ENCODE results near the gene SMARCAD1.
A peak's percentile ranks its signal among the peaks of the same experiment; 100 is the strongest.

The SMARCAD1 gene
- 45.7 to 134 (median 90.2) reads per million in 9 experiments for total RNA-seq

GRCh38 chr4:94207469-94208224 lies at the start of gene SMARCAD1:
Gene SMARCAD1 (plus strand): TSS chr4:94207865. CDS start chr4:94208395, 530 bp downstream.
- Mint-ChIP-seq H3K27ac (peak within 1 kb of the TSS; percentile 97 to 99), H3K4me1 (ENCODE audit: low read depth in 2 of 2) (peaks cover 14 to 28% of the 10 kb centered on the region in 2 donors), H3K36me3 (ENCODE audit: insufficient read depth) (peaks cover 42% of the 10 kb centered on the region), H3K9me3 (no peaks in the 10 kb centered on the region), H3K27me3 (peaks cover 7 to 8% of the 10 kb centered on the region in 2 donors), H3K4me3 (peak within 1 kb of the TSS; percentile 89 to 97)
- DNase-seq (peak; percentile 86 to 89 (median 86)), ATAC-seq (replicated peaks) (peak; percentile 84)

- H3K36me3 Mint-ChIP-seq (ENCODE audit: insufficient read depth): no peaks in the 10 kb centered on the region
- H3K27me3 Mint-ChIP-seq: no peaks in the 10 kb centered on the region
- no peaks in the 10 kb centered on the region for H3K4me1 Mint-ChIP-seq (ENCODE audit: low read depth in 2 of 2)
- H3K9me3 Mint-ChIP-seq: no peaks in the 10 kb centered on the region
- H3K27ac Mint-ChIP-seq: no peak overlapping the region
- ATAC-seq (replicated peaks) (no peak), DNase-seq (no peak)
- H3K4me3 Mint-ChIP-seq: no peak overlapping the region
Measured at GRCh38 chr4:94158883-94159282, 48.8 kb upstream of the SMARCAD1 start.

DNA sequence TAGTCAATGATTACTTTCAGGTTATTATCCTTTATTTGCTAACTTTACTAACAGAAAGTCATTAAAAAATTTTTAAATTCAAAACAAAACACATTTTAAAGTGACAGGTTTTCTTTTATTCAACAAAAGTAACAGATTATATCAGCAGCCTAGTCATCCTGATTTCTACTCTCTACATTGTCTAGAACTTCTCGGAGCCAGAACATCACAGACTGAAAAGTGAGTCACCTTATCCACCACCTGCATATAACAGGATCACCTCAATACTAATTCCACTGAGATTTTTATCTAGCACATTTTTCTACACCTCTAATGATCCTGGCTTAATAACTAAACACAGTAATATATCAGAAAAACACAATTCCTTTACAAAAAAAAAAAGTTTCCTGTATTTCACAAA lies 47.9 kb upstream of the SMARCAD1 start:
- no peaks in the 10 kb centered on the region for H3K4me1 Mint-ChIP-seq (ENCODE audit: low read depth in 2 of 2)
- no peaks in the 10 kb centered on the region for H3K36me3 Mint-ChIP-seq (ENCODE audit: insufficient read depth)
- DNase-seq: no peak
- H3K9me3 Mint-ChIP-seq: no peaks in the 10 kb centered on the region
- no peak overlapping the region for H3K27ac Mint-ChIP-seq
- no peak for ATAC-seq (replicated peaks)
- H3K4me3 Mint-ChIP-seq: no peak overlapping the region
- no peaks in the 10 kb centered on the region for H3K27me3 Mint-ChIP-seq

DNA sequence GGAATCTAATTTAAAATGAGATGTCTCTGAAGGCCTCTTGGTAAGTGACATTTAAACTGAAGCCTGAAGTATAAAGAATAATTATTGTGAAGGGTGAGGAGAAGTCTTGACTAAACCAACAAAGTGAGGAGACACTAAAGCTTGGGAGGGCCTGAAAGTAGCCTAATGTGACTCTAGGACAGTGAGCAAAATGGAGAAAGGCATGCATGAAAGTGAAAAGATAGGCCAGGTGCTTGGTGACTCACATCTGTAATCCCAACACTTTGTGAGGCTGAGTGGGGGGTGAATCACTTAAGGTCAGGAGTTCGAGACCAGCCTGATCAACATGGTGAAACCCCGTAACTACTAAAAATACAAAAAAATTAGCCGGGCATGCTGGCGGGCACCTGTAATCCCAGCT lies 46.9 kb upstream of the SMARCAD1 start:
- no peaks in the 10 kb centered on the region for H3K9me3 Mint-ChIP-seq

DNA sequence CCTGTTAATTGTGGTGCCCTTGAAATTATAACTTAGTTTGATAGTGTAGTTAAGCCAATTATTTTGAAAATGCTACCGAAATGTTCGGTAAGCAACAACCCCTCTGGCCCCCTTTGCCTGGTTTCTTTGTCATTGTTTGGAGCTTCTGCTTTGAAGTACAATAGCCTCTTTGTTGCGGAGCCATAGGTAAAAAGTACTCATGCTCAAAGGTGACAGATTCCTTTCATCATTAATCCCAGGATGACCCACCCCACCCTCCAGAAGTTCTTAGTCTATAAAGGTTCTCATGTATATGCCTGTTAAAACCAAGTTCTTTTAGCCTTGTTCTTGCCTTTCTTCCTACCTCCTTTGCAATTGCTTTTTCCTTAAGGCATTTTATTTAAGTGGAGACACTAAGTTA lies 42.4 kb upstream of the SMARCAD1 start:
- Mint-ChIP-seq H3K9me3 (no peaks in the 10 kb centered on the region), H3K4me3 (no peak overlapping the region), H3K27me3 (no peaks in the 10 kb centered on the region), H3K4me1 (ENCODE audit: low read depth in 2 of 2) (no peaks in the 10 kb centered on the region), H3K27ac (no peak overlapping the region), H3K36me3 (ENCODE audit: insufficient read depth) (no peaks in the 10 kb centered on the region)
- ATAC-seq (replicated peaks) (no peak), DNase-seq (no peak)

More for the DNA sequence above, 46.9 kb upstream of the SMARCAD1 start:
- no peak overlapping the region for H3K27ac Mint-ChIP-seq
- H3K4me1 Mint-ChIP-seq (ENCODE audit: low read depth in 2 of 2): no peaks in the 10 kb centered on the region
- DNase-seq: no peak
- no peak for ATAC-seq (replicated peaks)
- no peak overlapping the region for H3K4me3 Mint-ChIP-seq
- no peaks in the 10 kb centered on the region for H3K36me3 Mint-ChIP-seq (ENCODE audit: insufficient read depth)
- H3K27me3 Mint-ChIP-seq: no peaks in the 10 kb centered on the region

DNA sequence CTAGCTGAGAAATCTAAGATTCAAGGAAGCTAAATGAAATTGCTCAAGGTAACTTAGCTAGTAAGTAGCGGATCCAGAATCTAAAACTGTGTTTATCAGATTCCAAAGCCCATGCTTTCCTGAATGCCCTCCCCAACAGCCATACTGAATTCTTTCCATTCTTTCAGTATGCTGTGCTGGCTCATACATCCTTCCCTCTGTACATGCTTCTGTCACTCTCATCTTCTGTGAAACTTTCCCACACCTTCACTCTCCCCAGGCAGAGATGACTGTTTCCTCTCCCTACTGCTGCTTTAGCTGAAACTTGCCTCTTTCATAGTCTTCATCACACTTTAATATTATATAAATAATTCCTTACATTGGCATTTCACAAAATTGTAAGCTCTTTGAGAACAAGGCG lies 39.3 kb upstream of the SMARCAD1 start:
- H3K27ac Mint-ChIP-seq: no peak overlapping the region
- DNase-seq (no peak), ATAC-seq (replicated peaks) (no peak)
- no peaks in the 10 kb centered on the region for H3K36me3 Mint-ChIP-seq (ENCODE audit: insufficient read depth)
- peaks cover 6 to 7% of the 10 kb centered on the region in 2 donors for H3K27me3 Mint-ChIP-seq
- no peaks in the 10 kb centered on the region for H3K9me3 Mint-ChIP-seq
- no peaks in the 10 kb centered on the region for H3K4me1 Mint-ChIP-seq (ENCODE audit: low read depth in 2 of 2)
- no peak overlapping the region for H3K4me3 Mint-ChIP-seq

- no peaks in the 10 kb centered on the region for H3K4me1 Mint-ChIP-seq (ENCODE audit: low read depth in 2 of 2)
- DNase-seq (no peak), ATAC-seq (replicated peaks) (no peak)
- H3K9me3 Mint-ChIP-seq: no peaks in the 10 kb centered on the region
- no peak overlapping the region for H3K27ac Mint-ChIP-seq
- H3K27me3 Mint-ChIP-seq: peaks cover 6 to 7% of the 10 kb centered on the region in 2 donors
- no peaks in the 10 kb centered on the region for H3K36me3 Mint-ChIP-seq (ENCODE audit: insufficient read depth)
- no peak overlapping the region for H3K4me3 Mint-ChIP-seq
Measured at GRCh38 chr4:94169803-94170372, 37.8 kb upstream of the SMARCAD1 start.

DNA sequence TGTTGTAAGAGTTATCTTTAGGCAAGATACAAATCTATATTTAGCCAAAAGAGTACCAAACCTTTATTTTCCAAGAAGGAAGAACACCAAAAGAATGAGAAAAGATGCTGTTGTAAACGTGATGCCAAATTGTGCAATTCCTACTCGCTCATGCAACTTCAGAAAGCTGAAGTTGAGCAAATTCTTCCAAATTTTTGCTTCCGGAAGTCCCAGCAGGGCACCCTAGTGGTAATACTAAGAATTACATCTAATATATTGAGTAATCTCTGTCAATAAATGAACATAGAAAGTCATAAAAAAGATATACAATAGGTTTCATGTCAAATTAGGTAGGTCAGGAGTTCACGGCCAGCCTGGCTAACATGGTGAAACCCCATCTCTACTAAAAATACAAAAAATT lies 36.0 kb upstream of the SMARCAD1 start:
- Mint-ChIP-seq H3K36me3 (ENCODE audit: insufficient read depth) (no peaks in the 10 kb centered on the region), H3K4me3 (no peak overlapping the region), H3K4me1 (ENCODE audit: low read depth in 2 of 2) (no peaks in the 10 kb centered on the region), H3K27me3 (peaks cover 8 to 12% of the 10 kb centered on the region in 2 donors), H3K27ac (no peak overlapping the region), H3K9me3 (no peaks in the 10 kb centered on the region)
- ATAC-seq (replicated peaks) (no peak), DNase-seq (no peak)

- Mint-ChIP-seq H3K27me3 (peaks cover 21 to 29% of the 10 kb centered on the region in 2 donors), H3K27ac (no peak overlapping the region), H3K4me3 (no peak overlapping the region), H3K4me1 (ENCODE audit: low read depth in 2 of 2) (no peaks in the 10 kb centered on the region), H3K36me3 (ENCODE audit: insufficient read depth) (no peaks in the 10 kb centered on the region), H3K9me3 (no peaks in the 10 kb centered on the region)
- no peak for DNase-seq
- ATAC-seq (replicated peaks): no peak
Measured at GRCh38 chr4:94175553-94176261, 32.0 kb upstream of the SMARCAD1 start.

DNA sequence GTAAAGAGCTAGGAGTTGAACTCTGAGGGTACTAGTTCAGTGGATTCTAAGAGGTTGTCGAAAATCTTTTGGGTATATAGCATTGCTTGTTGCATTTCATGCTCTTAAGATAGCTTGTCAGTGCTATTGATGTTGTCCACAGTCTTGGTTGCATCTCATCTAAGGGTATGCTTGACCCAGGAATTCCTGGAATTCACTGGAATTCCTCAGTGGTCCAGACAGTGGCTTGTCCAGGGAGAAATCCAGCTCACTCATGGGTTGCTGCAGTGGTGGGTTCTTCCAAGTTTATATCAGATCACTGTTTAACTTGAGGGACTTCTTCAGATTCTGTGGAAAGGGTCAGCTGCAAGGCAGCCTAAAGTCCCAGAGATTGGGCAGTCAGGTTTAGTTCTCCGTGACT lies 29.8 kb upstream of the SMARCAD1 start:
- no peaks in the 10 kb centered on the region for H3K9me3 Mint-ChIP-seq
- DNase-seq: no peak
- H3K27ac Mint-ChIP-seq: no peak overlapping the region
- no peak for ATAC-seq (replicated peaks)
- H3K36me3 Mint-ChIP-seq (ENCODE audit: insufficient read depth): no peaks in the 10 kb centered on the region
- no peaks in the 10 kb centered on the region for H3K4me1 Mint-ChIP-seq (ENCODE audit: low read depth in 2 of 2)
- peaks cover 23 to 29% of the 10 kb centered on the region in 2 donors for H3K27me3 Mint-ChIP-seq
- H3K4me3 Mint-ChIP-seq: no peak overlapping the region

DNA sequence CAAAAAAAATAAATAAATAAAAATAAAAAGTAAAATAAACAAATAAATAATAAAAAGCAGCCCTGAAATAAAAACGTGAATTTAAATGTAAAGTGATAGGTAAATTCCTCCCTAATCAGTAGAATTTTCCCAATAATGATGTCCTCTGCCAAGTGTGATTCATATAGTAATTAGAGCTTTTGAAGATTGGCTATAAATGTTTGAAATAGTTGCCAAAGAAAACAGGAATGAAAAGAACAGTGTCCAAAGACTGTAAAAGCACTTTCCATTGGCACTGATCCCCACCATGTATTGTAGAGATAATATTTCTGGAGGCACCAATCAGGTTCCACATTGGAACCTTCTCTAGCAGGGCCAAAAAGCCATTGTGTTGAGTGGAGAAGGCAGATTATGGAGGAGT lies 25.9 kb upstream of the SMARCAD1 start:
- H3K4me3 Mint-ChIP-seq: no peak overlapping the region
- H3K36me3 Mint-ChIP-seq (ENCODE audit: insufficient read depth): no peaks in the 10 kb centered on the region
- DNase-seq (no peak), ATAC-seq (replicated peaks) (no peak)
- H3K27ac Mint-ChIP-seq: no peak overlapping the region
- no peaks in the 10 kb centered on the region for H3K9me3 Mint-ChIP-seq
- H3K4me1 Mint-ChIP-seq (ENCODE audit: low read depth in 2 of 2): no peaks in the 10 kb centered on the region
- peaks cover 15 to 28% of the 10 kb centered on the region in 2 donors for H3K27me3 Mint-ChIP-seq

DNA sequence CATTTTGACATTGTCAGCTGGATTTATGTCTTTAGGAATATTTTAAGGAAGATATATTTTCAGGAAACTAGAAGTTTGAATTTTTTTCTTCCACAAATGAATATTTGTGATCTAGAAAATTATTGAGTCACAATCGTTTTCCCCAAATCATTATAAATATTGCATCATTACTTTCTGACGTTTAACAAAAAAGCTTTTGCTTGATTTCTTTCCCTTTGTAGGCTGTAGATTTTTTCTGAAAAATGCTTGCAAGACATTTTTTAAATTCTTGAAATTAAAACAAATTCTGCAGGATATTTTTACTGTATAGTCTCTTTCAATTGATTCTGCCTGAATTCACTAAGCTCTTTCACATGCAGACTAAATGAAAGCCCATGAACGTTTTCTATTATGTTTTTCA lies 4.9 kb upstream of the SMARCAD1 start:
- DNase-seq (no peak), ATAC-seq (replicated peaks) (no peak)
- no peak overlapping the region for H3K4me3 Mint-ChIP-seq
- H3K27ac Mint-ChIP-seq: no peak overlapping the region
- H3K4me1 Mint-ChIP-seq (ENCODE audit: low read depth in 2 of 2): peaks cover 2 to 6% of the 10 kb centered on the region in 2 donors
- H3K27me3 Mint-ChIP-seq: peaks cover 8 to 16% of the 10 kb centered on the region in 2 donors
- H3K9me3 Mint-ChIP-seq: no peaks in the 10 kb centered on the region
- H3K36me3 Mint-ChIP-seq (ENCODE audit: insufficient read depth): peaks cover 12% of the 10 kb centered on the region

- H3K36me3 Mint-ChIP-seq (ENCODE audit: insufficient read depth): peaks cover 46% of the 10 kb centered on the region
- peak overlapping the region; percentile 97 to 99 for H3K27ac Mint-ChIP-seq
- ATAC-seq (replicated peaks) (no peak), DNase-seq (peak in 1 of 3 experiments; percentile 1)
- no peaks in the 10 kb centered on the region for H3K9me3 Mint-ChIP-seq
- H3K4me3 Mint-ChIP-seq: peak overlapping the region; percentile 89 to 97
- H3K4me1 Mint-ChIP-seq (ENCODE audit: low read depth in 2 of 2): peaks cover 17 to 34% of the 10 kb centered on the region in 2 donors
- H3K27me3 Mint-ChIP-seq: peaks cover 5% of the 10 kb centered on the region in 2 donors
Measured at GRCh38 chr4:94208266-94208665, 601 bp downstream of the SMARCAD1 start.

Data from effector memory CD8-positive, alpha-beta T cell (primary cell).